ENCODE measurements around the gene ZRANB1.

The ZRANB1 gene

DNA sequence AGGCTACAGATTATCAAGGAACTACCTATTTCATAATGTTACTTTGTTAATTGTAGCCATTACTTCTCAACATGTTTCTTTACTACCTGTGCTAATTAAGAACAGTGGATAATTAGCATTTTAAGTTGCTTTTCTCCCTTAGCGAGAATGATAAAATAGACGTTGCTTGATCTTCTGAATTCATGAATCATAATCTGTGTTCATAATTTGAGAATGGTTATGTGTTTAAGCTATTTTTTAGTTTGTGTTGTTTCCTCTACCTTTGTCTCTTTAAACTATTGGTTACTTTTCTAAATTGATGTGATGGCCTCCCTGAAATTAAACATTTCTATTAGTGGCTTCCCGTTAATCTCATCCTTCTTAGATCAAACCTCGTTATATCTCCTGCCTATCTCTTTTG lies at the start of gene ZRANB1:
TSS of gene ZRANB1 (plus strand) at position 301 of the 400 bp plus-strand sequence. CDS start 371 bp downstream, outside the sequence.
- Histone ChIP-seq H3K27me3 (ENCODE audit: low read depth, low read length) (no peaks in the 10 kb centered on the region), H3K4me3 (ENCODE audit: low read depth in 1 of 2, low read length in 2 of 2) (peak within 1 kb of the TSS in 1 of 2 donors; percentile 9), H3K27ac (ENCODE audit: low read length) (peak within 1 kb of the TSS; percentile 6), H3K4me1 (ENCODE audit: control insufficient read depth in 1 of 2, insufficient read depth in 2 of 2, low read length in 2 of 2) (peaks cover 4 to 45% of the 10 kb centered on the region in 2 donors), H3K36me3 (ENCODE audit: control insufficient read depth in 1 of 2, insufficient read depth in 2 of 2, low read length in 2 of 2) (no peaks in the 10 kb centered on the region), H3K9me3 (ENCODE audit: control insufficient read depth in 1 of 2, low read length in 2 of 2) (no peaks in the 10 kb centered on the region)

DNA sequence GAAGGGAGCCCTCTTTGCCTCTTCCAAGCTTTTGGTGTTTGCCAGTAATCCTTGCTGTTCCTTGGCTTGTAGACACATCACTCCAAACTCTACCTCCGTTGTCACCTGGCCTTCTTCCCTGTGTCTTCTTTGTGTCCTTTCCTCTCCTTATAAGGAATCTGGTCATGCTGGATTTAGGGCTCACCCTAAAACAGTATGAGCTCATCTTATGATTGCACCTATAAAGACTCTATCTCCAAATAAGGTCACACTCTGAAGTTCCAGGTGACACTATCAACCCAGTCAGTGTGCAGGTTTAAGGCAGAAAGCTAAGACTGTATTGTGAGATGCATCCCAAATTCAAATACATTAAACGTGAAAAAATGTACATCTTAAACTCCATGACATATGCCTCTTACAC lies 49.0 kb upstream of the ZRANB1 start:
- H3K27ac ChIP-seq (ENCODE audit: low read length): no peak overlapping the region
- no peaks in the 10 kb centered on the region for H3K9me3 ChIP-seq (ENCODE audit: control insufficient read depth in 1 of 2, low read length in 2 of 2)
- no peak overlapping the region for H3K4me3 ChIP-seq (ENCODE audit: low read depth in 1 of 2, low read length in 2 of 2)

DNA sequence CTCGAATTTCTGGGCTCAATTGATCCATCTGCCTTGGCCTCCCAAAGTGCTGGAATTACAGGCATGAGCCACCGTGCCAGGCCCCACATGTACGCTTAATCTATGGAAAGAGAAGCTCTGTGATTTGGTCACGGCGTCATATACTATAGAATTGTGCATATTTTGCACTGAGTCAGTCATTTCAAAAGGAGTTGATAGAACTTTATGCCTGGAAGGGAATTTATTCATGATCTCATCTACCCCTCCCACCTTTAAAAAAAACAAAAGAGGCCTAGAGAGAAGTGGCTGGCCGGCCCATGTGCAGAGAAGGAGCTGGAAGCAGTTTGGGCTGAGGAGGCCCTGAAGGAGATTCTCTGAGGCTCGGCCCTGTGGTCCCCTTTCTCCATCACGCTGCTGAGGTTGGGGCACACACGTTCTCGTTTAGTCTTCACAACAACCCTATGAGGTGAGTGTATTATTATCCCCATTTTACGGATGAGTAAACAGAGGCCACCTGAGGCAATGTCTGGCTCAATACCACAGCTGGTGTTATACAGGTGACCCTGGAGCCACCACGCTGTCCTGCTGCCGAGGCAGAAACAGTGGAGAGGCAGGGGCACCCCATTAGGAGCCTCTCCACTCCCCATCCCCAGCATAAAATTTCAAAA lies 47.2 kb upstream of the ZRANB1 start:
- Histone ChIP-seq H3K27me3 (ENCODE audit: low read depth, low read length) (peaks cover 5% of the 10 kb centered on the region), H3K4me3 (ENCODE audit: low read depth in 1 of 2, low read length in 2 of 2) (no peak overlapping the region)

More for the DNA sequence above, 49.0 kb upstream of the ZRANB1 start:
- no peaks in the 10 kb centered on the region for H3K4me1 ChIP-seq (ENCODE audit: control insufficient read depth in 1 of 2, insufficient read depth in 2 of 2, low read length in 2 of 2)
- no peaks in the 10 kb centered on the region for H3K27me3 ChIP-seq (ENCODE audit: low read depth, low read length)
- no peaks in the 10 kb centered on the region for H3K36me3 ChIP-seq (ENCODE audit: control insufficient read depth in 1 of 2, insufficient read depth in 2 of 2, low read length in 2 of 2)

DNA sequence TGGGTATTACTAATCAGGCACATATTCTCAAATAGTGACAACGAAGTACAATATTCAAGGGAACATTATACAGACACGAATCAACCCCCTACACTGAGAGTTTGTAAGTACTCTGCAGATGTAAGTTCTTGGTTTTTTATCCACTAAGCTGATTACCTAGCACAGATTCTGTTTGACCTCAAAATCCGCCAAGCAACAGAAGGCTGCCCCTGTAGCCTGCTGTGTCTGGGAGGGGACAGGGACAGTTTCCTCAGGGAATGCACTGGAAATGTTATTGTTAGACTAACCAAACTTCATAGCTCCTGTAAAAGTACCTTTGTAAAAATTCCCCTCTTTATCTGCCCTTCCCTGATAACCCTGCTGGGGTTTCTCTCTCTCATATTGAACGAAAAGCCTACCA lies 45.2 kb upstream of the ZRANB1 start:
- no peaks in the 10 kb centered on the region for H3K4me1 ChIP-seq (ENCODE audit: control insufficient read depth in 1 of 2, insufficient read depth in 2 of 2, low read length in 2 of 2)
- no peaks in the 10 kb centered on the region for H3K36me3 ChIP-seq (ENCODE audit: control insufficient read depth in 1 of 2, insufficient read depth in 2 of 2, low read length in 2 of 2)
- H3K27me3 ChIP-seq (ENCODE audit: low read depth, low read length): peaks cover 5% of the 10 kb centered on the region
- H3K9me3 ChIP-seq (ENCODE audit: control insufficient read depth in 1 of 2, low read length in 2 of 2): no peaks in the 10 kb centered on the region
- no peak overlapping the region for H3K4me3 ChIP-seq (ENCODE audit: low read depth in 1 of 2, low read length in 2 of 2)
- H3K27ac ChIP-seq (ENCODE audit: low read length): no peak overlapping the region

More for the DNA sequence above, 47.2 kb upstream of the ZRANB1 start:
- no peaks in the 10 kb centered on the region for H3K9me3 ChIP-seq (ENCODE audit: control insufficient read depth in 1 of 2, low read length in 2 of 2)
- H3K4me1 ChIP-seq (ENCODE audit: control insufficient read depth in 1 of 2, insufficient read depth in 2 of 2, low read length in 2 of 2): no peaks in the 10 kb centered on the region
- H3K27ac ChIP-seq (ENCODE audit: low read length): no peak overlapping the region
- H3K36me3 ChIP-seq (ENCODE audit: control insufficient read depth in 1 of 2, insufficient read depth in 2 of 2, low read length in 2 of 2): no peaks in the 10 kb centered on the region

DNA sequence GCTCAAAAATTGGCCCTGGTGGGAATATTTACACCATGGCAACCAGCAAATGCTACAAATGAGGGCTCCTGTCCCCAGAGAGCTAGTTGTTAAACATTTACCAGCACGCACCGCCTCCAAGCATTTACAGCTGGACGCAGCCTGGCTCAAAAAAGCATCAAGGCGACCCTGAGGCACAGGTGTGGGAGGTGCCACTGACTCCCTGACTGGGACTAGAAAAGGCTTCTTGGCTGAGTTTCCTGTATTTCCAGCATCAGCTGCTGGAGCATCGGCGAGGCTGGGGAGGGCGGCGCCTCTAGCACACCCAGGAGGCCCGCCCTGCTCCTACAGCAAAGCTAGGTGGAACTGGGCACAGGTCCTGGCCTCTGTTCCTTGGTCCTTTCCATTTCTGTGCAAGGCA lies 43.5 kb upstream of the ZRANB1 start:
- no peaks in the 10 kb centered on the region for H3K4me1 ChIP-seq (ENCODE audit: control insufficient read depth in 1 of 2, insufficient read depth in 2 of 2, low read length in 2 of 2)
- H3K4me3 ChIP-seq (ENCODE audit: low read depth in 1 of 2, low read length in 2 of 2): no peak overlapping the region
- H3K27me3 ChIP-seq (ENCODE audit: low read depth, low read length): peaks cover 5% of the 10 kb centered on the region
- no peak overlapping the region for H3K27ac ChIP-seq (ENCODE audit: low read length)
- no peaks in the 10 kb centered on the region for H3K36me3 ChIP-seq (ENCODE audit: control insufficient read depth in 1 of 2, insufficient read depth in 2 of 2, low read length in 2 of 2)
- H3K9me3 ChIP-seq (ENCODE audit: control insufficient read depth in 1 of 2, low read length in 2 of 2): no peaks in the 10 kb centered on the region

DNA sequence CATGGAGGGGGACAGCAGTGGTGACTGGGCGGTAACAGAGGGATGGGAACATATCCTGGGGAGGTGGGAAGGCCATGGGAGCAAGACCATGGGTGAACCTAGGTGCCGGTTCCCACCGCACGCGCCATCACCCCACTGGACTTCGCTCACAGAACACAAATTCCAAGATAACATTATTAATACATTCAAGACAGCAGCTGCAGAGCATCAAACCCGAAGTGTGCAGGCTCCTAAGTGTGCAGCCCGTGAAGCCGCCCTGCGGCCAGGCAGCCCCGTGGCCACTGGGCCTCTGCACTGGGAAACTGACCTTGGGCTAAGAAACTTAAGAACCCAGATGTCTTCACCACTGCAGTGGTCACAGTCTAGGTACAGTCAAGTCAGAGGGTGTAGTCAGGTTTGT lies 42.8 kb upstream of the ZRANB1 start:
- no peaks in the 10 kb centered on the region for H3K4me1 ChIP-seq (ENCODE audit: control insufficient read depth in 1 of 2, insufficient read depth in 2 of 2, low read length in 2 of 2)
- no peaks in the 10 kb centered on the region for H3K9me3 ChIP-seq (ENCODE audit: control insufficient read depth in 1 of 2, low read length in 2 of 2)
- peaks cover 5% of the 10 kb centered on the region for H3K27me3 ChIP-seq (ENCODE audit: low read depth, low read length)
- H3K27ac ChIP-seq (ENCODE audit: low read length): no peak overlapping the region
- no peaks in the 10 kb centered on the region for H3K36me3 ChIP-seq (ENCODE audit: control insufficient read depth in 1 of 2, insufficient read depth in 2 of 2, low read length in 2 of 2)
- H3K4me3 ChIP-seq (ENCODE audit: low read depth in 1 of 2, low read length in 2 of 2): no peak overlapping the region

DNA sequence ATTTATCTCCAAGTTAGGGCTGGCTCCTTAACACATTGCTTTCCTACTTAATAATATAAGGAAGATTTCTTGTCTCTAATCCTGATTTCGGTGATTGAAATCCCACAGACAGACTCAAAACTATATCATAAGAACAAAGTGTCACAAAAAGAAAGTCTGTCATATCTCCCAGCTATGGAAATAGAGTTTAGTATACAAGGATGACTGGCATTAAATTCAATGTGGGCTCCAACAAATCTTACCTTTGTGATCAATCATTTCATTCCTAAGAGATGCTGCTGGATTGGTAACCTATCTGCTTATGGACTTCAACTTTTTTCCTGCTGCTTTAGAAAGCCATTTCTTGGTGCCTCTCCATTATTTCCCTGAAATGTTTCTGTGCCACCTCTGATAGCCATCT lies 39.5 kb upstream of the ZRANB1 start:
- no peaks in the 10 kb centered on the region for H3K36me3 ChIP-seq (ENCODE audit: control insufficient read depth in 1 of 2, insufficient read depth in 2 of 2, low read length in 2 of 2)
- peaks cover 5% of the 10 kb centered on the region for H3K27me3 ChIP-seq (ENCODE audit: low read depth, low read length)
- H3K9me3 ChIP-seq (ENCODE audit: control insufficient read depth in 1 of 2, low read length in 2 of 2): no peaks in the 10 kb centered on the region
- H3K4me1 ChIP-seq (ENCODE audit: control insufficient read depth in 1 of 2, insufficient read depth in 2 of 2, low read length in 2 of 2): no peaks in the 10 kb centered on the region
- no peak overlapping the region for H3K4me3 ChIP-seq (ENCODE audit: low read depth in 1 of 2, low read length in 2 of 2)
- H3K27ac ChIP-seq (ENCODE audit: low read length): no peak overlapping the region

DNA sequence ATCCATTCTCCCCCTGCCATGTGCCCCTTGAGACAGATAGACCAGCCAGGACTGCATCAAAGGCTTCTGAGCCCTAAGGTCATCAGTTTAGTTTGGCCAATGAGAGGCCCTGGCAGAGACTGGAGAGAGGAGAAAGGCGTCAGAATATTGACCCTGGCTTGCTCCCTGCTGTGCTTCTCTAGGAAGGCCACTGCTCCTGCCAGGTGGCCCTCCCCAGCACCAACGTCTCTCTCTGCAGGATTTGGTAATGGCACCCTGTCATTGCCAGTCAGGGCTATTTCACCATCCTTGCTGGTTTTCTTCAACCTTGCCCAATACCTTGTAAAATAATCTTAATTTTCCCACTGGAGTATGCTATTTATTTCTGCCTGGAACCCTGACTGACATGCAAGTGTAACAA lies 38.8 kb upstream of the ZRANB1 start:
- Histone ChIP-seq H3K9me3 (ENCODE audit: control insufficient read depth in 1 of 2, low read length in 2 of 2) (no peaks in the 10 kb centered on the region), H3K4me1 (ENCODE audit: control insufficient read depth in 1 of 2, insufficient read depth in 2 of 2, low read length in 2 of 2) (no peaks in the 10 kb centered on the region), H3K27me3 (ENCODE audit: low read depth, low read length) (peaks cover 5% of the 10 kb centered on the region), H3K4me3 (ENCODE audit: low read depth in 1 of 2, low read length in 2 of 2) (no peak overlapping the region), H3K27ac (ENCODE audit: low read length) (no peak overlapping the region), H3K36me3 (ENCODE audit: control insufficient read depth in 1 of 2, insufficient read depth in 2 of 2, low read length in 2 of 2) (no peaks in the 10 kb centered on the region)

DNA sequence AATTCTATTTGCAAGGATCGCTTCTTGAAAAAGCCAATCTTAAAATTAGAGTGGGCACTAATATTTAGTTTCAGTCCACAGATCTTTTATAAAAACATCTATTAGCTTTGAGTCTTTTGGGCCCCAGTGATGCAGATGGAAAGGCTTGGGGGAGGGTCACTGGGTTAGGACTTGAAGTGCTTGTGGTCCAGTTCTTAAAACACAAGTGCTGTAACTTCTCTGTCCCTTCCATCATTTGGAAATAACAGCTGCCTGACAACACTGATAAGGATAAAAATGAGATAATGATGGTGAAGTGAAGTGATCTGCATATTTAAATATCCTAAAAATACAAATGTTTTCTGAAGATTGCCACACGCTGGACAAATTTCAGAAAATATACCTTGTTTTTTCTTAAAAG lies 37.1 kb upstream of the ZRANB1 start:
- H3K27me3 ChIP-seq (ENCODE audit: low read depth, low read length): no peaks in the 10 kb centered on the region
- no peak overlapping the region for H3K4me3 ChIP-seq (ENCODE audit: low read depth in 1 of 2, low read length in 2 of 2)
- no peaks in the 10 kb centered on the region for H3K9me3 ChIP-seq (ENCODE audit: control insufficient read depth in 1 of 2, low read length in 2 of 2)
- no peaks in the 10 kb centered on the region for H3K36me3 ChIP-seq (ENCODE audit: control insufficient read depth in 1 of 2, insufficient read depth in 2 of 2, low read length in 2 of 2)
- no peaks in the 10 kb centered on the region for H3K4me1 ChIP-seq (ENCODE audit: control insufficient read depth in 1 of 2, insufficient read depth in 2 of 2, low read length in 2 of 2)
- H3K27ac ChIP-seq (ENCODE audit: low read length): no peak overlapping the region

DNA sequence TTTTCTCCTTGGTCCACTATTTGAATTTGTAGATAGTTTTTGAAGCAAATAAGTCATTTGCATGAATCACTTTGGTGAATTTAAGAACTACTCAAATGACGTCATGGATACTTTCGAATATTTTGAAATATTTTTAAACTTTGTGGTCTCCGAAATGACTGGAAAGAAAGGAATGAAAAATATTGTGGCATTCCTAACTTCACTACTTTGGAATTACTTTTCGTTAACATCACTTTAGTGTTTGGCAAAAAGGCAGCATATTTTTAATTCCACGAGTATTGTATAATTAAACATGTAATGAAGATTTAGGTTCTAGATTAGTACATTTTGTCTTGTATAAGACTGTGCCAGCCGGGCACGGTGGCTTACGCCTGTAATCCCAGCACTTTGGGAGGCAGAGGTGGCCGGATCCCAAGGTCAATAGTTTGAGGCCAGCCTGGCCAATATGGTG lies 35.3 kb upstream of the ZRANB1 start:
- no peaks in the 10 kb centered on the region for H3K9me3 ChIP-seq (ENCODE audit: control insufficient read depth in 1 of 2, low read length in 2 of 2)
- no peaks in the 10 kb centered on the region for H3K36me3 ChIP-seq (ENCODE audit: control insufficient read depth in 1 of 2, insufficient read depth in 2 of 2, low read length in 2 of 2)
- no peak overlapping the region for H3K27ac ChIP-seq (ENCODE audit: low read length)
- peaks cover 6% of the 10 kb centered on the region in 2 donors for H3K4me1 ChIP-seq (ENCODE audit: control insufficient read depth in 1 of 2, insufficient read depth in 2 of 2, low read length in 2 of 2)
- H3K4me3 ChIP-seq (ENCODE audit: low read depth in 1 of 2, low read length in 2 of 2): no peak overlapping the region
- no peaks in the 10 kb centered on the region for H3K27me3 ChIP-seq (ENCODE audit: low read depth, low read length)

DNA sequence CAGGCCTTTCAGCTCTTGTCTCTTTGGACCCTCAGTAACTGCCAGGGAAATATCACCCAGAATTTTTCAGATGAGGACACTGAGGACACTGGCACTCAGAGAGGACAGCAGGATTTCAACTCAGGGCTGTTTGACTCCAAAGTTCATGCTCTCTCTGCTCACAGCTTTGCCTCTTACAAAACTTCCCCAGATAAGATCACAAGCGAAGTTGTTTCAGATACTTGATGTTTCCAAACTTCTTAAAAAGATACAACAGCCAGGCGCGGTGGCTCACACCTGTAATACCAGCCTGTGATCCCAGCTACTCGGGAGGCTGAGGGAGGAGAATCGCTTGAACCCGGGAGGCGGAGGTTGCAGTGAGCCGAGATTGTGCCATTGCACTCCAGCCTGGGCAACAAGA lies 32.4 kb upstream of the ZRANB1 start:
- H3K27ac ChIP-seq (ENCODE audit: low read length): no peak overlapping the region
- H3K36me3 ChIP-seq (ENCODE audit: control insufficient read depth in 1 of 2, insufficient read depth in 2 of 2, low read length in 2 of 2): no peaks in the 10 kb centered on the region

More for the DNA sequence above, 32.4 kb upstream of the ZRANB1 start:
- no peaks in the 10 kb centered on the region for H3K9me3 ChIP-seq (ENCODE audit: control insufficient read depth in 1 of 2, low read length in 2 of 2)
- peaks cover 12% of the 10 kb centered on the region in 2 donors for H3K4me1 ChIP-seq (ENCODE audit: control insufficient read depth in 1 of 2, insufficient read depth in 2 of 2, low read length in 2 of 2)
- no peaks in the 10 kb centered on the region for H3K27me3 ChIP-seq (ENCODE audit: low read depth, low read length)
- H3K4me3 ChIP-seq (ENCODE audit: low read depth in 1 of 2, low read length in 2 of 2): no peak overlapping the region
